Head of caudate nucleus (tissue), 42 donors: ENCODE results near the gene COMMD9.
A peak's percentile ranks its signal among the peaks of the same experiment; 100 is the strongest.

Experiments used
- DNase-seq, 42 donors: peaks; one replicate each; pipeline versions ENCODE4 v3.0.0 to v3.0.0-alpha.2; 2020 to 2021; ENCODE audit warnings: mixed read lengths in 7 of 42
- intact Hi-C: fragments of 100-400 bp; cut with DNase I; formaldehyde crosslinking; loops from one replicate; pipeline ENCODE4 v1.15.0; 2022

The COMMD9 gene

GRCh38 chr11:36264973-36265344 is 24.3 kb downstream of the COMMD9 start:
- DNase-seq = peak in 1 of 42 donors; percentile 40
- intact Hi-C loops = loop anchor here (5.0 to 10.0 kb wide), 2 partner anchors 220 to 648 kb away; partner anchors contain the start of gene FJX1

GRCh38 chr11:36264011-36264972 is 24.9 kb downstream of the COMMD9 start:
- DNase-seq = peak in 1 of 42 donors; percentile 34
- intact Hi-C loops = loop anchor here (10.0 kb wide), 1 partner anchor 219 kb away; no protein-coding TSS in a partner anchor

GRCh38 chr11:36261094-36261493 is 28.1 kb downstream of the COMMD9 start:
- intact Hi-C loops = loop anchor here (10.0 kb wide), 1 partner anchor 216 kb away; no protein-coding TSS in a partner anchor

GRCh38 chr11:36258730-36259360 is 30.4 kb downstream of the COMMD9 start:
- intact Hi-C loops = no loop called here
- DNase-seq = peak; percentile 24 to 87 (median 68)

More at GRCh38 chr11:36261094-36261493, 28.1 kb downstream of the COMMD9 start:
- DNase-seq = peak in 1 of 42 donors; percentile 31

DNA sequence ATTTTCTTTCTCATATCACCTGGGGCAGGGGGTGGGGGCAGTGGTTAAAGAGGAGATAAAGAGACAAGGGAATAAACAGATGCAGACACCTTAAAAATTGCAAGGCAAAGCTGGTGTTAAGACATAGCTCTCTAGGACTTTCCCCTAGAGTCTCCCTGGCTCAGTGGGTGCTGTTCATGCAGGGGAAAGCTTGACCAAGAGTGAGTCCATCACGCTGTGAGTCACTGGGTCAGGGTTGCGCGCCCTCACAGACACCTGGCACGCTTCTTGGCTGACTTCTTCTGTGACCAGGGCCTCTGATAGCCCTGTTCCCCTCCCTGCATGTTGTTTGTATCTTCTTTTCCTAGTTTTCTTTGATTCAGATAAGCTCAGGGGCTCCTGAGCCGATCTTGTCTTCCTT is 31.9 kb downstream of the COMMD9 start:
- DNase-seq = no peak
- intact Hi-C loops = no loop called here

GRCh38 chr11:36254713-36255112 is 34.5 kb downstream of the COMMD9 start:
- intact Hi-C loops = no loop called here
- no peak for DNase-seq

DNA sequence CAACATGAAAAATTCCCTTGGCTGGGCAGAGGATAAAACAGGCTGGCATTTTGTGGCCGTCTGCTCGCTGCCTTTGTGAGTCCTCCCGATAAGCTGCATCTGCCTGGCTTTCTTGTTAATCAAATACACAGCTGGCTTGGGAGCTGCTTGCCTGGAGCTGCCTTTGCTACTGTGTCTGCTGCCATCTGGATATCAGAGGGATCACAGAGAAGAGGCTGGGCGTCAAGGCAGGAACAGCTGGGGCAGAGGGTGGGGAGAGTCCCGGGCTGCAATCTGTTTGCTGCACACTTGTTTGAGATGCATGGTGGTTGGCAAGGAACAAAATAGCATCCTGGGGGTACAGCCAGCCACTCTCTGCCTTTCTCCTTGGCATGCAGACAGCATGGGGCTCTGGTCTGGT is 36.0 kb downstream of the COMMD9 start:
- intact Hi-C loops = no loop called here
- peak in 39 of 42 donors; percentile 9 to 75 (median 47) for DNase-seq

- peak in 12 of 42 donors; percentile 17 to 66 (median 48) for DNase-seq
- intact Hi-C loops = no loop called here
Measured at GRCh38 chr11:36251823-36252222, 37.4 kb downstream of the COMMD9 start.

GRCh38 chr11:36249246-36249645 is 40.0 kb downstream of the COMMD9 start:
- intact Hi-C loops = no loop called here
- no peak for DNase-seq

DNA sequence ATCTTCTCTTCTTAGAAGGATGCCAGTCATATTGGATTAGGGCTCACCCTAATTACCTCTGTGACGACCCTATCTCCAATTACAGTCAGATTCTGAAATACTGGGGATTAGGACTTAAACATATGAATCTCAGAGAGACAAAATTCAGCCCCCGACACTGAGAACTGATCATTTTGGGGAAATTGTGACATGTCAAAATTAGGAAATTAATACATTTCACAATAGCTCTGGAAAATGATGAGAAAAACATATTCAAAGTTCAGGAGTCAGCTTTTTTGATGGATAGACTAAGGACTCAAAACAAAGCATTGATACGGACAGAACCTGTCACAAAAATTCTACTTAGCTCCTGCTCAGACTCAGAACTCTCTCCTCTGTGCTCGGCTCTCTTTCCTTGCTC is 40.8 kb downstream of the COMMD9 start:
- DNase-seq = no peak
- intact Hi-C loops = no loop called here

- intact Hi-C loops = no loop called here
- no peak for DNase-seq
Measured at GRCh38 chr11:36247493-36247892, 41.7 kb downstream of the COMMD9 start.

DNA sequence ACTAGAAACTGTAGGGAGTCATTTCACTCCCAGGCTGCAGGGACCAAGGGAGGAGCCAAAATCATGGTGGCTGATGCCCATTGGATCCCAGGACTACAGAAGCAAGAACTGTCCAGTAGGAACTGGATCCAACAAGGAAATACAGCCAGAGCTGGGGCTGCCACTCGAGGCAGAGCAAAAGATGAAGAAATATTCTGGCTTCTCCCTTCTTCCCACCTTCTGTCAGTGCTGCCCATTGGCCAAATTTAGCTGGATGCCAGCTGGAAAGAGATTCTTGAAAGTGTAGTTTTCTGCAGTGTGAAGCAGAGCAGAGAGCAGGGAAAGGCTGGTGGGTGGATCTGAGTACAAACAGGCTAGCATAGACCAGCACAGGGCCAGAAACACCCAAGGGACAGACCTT is 45.6 kb downstream of the COMMD9 start:
- DNase-seq = no peak

GRCh38 chr11:36241497-36241896 is 47.7 kb downstream of the COMMD9 start:
- DNase-seq = no peak
- intact Hi-C loops = no loop called here

More for the DNA sequence above, 45.6 kb downstream of the COMMD9 start:
- intact Hi-C loops = no loop called here

DNA sequence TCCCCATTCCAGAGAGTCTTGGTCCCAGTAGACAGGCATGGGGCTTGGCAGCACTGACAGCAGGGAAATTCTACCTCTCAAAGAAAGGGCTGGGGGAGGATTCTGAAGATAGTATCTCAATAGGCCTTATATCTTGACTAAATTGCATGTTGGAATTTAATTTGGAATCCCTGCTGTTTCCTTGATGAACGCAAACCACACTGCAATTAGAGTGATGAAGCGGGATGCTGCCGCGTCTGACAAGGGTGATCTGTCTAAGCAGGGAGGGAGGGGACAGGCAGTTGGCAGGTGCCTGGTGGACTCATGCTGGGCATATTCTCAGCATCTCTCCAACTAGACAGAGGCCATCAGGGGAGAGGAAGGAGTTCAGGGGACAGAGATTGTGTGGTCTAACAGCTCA is 48.4 kb downstream of the COMMD9 start:
- no peak for DNase-seq
- intact Hi-C loops = no loop called here

DNA sequence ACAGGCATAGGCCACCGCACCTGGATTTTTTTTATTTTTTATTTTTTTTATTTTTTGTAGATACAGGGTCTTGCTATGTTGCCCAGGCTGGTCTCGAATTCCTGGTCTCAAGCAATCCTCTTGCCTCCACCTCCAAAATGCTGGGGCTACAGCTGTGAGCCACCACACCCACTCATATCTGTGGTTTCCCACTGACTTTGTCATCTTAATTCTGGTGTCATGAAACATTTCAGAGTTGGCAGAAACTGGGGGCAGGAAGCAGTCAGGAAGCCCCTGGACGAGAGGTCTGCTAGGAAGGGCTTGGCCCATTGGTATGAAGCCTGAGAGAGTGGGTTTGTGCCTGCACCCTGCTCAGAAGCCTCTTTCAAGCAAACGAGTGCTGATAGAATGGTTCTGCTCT is 49.1 kb downstream of the COMMD9 start:
- intact Hi-C loops = no loop called here
- DNase-seq = no peak

- peak in 3 of 42 donors; percentile 19 to 43 (median 22) for DNase-seq
- intact Hi-C loops = no loop called here
Measured at GRCh38 chr11:36239636-36240035, 49.6 kb downstream of the COMMD9 start.

DNA sequence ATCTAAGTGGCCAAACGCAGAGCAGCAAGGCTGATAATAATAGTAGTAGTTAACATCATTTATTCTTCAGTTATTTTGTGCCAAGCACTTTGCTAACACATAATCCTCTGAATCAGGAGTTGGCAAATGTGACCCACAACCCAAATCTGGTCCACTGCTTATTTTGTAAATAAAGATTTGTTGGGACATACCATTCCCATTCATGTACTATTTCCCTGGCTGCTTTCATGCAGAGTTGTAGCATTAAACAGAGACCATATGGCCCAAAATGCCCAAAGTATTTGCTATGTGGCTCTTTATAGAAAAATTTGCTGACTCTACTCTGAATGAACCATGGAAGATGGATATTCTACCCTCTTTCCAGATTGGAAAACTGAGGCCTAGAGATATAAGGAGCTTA is 50.3 kb downstream of the COMMD9 start:
- intact Hi-C loops = no loop called here
- no peak for DNase-seq

GRCh38 chr11:36238036-36238631 is 51.1 kb downstream of the COMMD9 start:
- DNase-seq = no peak
- intact Hi-C loops = no loop called here

GRCh38 chr11:36237391-36237790 is 51.8 kb downstream of the COMMD9 start:
- DNase-seq = no peak
- intact Hi-C loops = no loop called here

DNA sequence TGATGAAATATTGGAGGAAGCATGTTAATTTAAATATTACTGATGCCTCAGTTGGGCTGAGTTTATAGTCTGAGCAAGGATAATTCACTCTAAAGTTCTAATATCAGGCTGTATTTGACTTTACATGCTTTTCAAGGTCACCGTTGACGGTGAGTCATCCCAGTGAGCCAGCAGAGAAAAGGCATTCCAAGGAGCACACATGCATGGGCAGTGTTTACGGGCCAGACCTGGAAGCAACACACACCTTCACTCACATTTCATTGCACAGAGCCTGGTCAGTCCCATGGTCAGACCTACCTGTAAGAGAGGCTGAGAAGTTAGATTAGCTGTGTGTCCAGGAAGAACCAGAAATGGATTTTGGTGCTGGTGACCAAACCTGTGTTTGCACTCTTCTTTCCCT is 53.5 kb downstream of the COMMD9 start:
- intact Hi-C loops = no loop called here
- DNase-seq = no peak
